AG04450 (cell line): ENCODE measurements around the gene ECEL1. TPM values are rescaled to one million over a fixed set of nuclear protein-coding genes. Genes with fewer than 3 reads are reported as not detected.

Experiments
- CTCF ChIA-PET: fragments of 300-600, 350-600 bp; formaldehyde crosslinking; extraction: SDS; loops from one replicate; lab custom pipeline; 2022; ENCODE audit warnings: antibody characterized with exemption, inconsistent platforms; lab: Charles Lee
- POLR2A ChIA-PET: fragments of 350-600 bp; formaldehyde crosslinking; extraction: SDS; loops from one replicate; lab custom pipeline; 2021; ENCODE audit warnings: antibody characterized with exemption, inconsistent platforms; lab: Yijun Ruan, JAX
- DNase-seq: peaks from one replicate; pipeline ENCODE4 v3.0.0-alpha.2; 2011; ENCODE audit warnings: low read depth, low spot score
- H3K27ac ChIP-seq: one replicate; pipeline ENCODE4 v1.5.1; 2012; ENCODE audit warnings: low read depth, low read length, control low read depth
- H3K27me3 ChIP-seq: one replicate; pipeline ENCODE4 v1.6.0; 2012; ENCODE audit warnings: low read length; ENCODE audit not compliant: control insufficient read depth, insufficient read depth
- H3K4me3 ChIP-seq: 2 replicates; pipeline ENCODE4 v1.5.1; 2011; ENCODE audit warnings: mild to moderate bottlenecking, low read depth, low read length, control low read depth
- H3K9me3 ChIP-seq: 2 replicates; pipeline ENCODE4 v1.5.1; 2012; ENCODE audit warnings: low read length; ENCODE audit not compliant: control insufficient read depth, insufficient read depth
- polyA minus RNA-seq: library from RNA; depleted of rRNA, polyadenylated mRNA; stranded (reverse); fragments of >200 nt; gene quantifications from 2 replicates; pipeline ENCODE4 v1.2.3, GENCODE V29; 2011; rRNA and poly(A)+ RNA removed
- polyA plus RNA-seq: library from polyadenylated mRNA; depleted of rRNA; stranded (reverse); fragments of >200 nt; gene quantifications from 2 replicates; pipeline ENCODE4 v1.2.3, GENCODE V29; 2011; rRNA removed
- TF ChIP-seq, protein P1 (sequence below): IDR thresholded peaks from 2 replicates; pipeline ENCODE4 v1.5.1; 2011; ENCODE audit warnings: low read depth, low read length, control low read depth, inconsistent platforms

The ECEL1 gene, protein sequence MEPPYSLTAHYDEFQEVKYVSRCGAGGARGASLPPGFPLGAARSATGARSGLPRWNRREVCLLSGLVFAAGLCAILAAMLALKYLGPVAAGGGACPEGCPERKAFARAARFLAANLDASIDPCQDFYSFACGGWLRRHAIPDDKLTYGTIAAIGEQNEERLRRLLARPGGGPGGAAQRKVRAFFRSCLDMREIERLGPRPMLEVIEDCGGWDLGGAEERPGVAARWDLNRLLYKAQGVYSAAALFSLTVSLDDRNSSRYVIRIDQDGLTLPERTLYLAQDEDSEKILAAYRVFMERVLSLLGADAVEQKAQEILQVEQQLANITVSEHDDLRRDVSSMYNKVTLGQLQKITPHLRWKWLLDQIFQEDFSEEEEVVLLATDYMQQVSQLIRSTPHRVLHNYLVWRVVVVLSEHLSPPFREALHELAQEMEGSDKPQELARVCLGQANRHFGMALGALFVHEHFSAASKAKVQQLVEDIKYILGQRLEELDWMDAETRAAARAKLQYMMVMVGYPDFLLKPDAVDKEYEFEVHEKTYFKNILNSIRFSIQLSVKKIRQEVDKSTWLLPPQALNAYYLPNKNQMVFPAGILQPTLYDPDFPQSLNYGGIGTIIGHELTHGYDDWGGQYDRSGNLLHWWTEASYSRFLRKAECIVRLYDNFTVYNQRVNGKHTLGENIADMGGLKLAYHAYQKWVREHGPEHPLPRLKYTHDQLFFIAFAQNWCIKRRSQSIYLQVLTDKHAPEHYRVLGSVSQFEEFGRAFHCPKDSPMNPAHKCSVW
- polyA plus RNA-seq (not detected in 2 replicates), polyA minus RNA-seq (not detected in 2 replicates)

DNA sequence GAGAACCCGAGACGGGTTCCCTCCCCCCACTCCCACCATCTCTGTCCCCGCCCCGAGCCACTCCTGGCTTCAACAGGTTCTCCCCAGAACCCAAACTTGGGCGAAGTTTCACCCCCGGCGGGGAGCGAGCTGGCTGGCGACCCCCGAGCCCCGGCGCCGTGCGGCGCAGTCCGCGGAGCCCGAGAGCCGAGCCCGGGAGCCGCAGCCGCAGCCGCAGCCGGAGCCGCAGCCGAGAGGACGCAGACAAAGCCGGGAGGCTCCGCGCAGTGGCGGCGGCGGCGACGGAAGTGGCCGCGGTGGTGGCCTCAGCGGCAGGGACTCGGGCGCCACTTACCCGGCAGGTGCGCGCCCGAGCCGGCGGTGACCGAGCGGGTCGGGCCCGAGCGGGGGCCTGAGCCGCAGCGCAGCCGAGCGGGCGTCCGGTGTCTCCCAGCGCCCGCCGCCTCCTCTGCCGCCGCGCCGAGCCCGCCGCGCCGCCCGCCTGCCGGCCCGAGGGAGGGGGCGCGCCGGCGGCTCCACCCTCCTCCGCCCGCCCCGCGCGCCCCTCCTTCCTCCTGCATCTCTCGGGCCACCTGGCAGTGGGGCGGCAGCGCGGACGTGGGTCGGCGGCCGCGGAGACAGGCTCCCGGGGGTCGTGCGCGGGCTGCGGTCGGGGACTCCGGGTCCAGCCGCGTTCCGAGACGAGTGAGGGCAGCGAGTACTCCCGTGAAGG lies at the start of gene ECEL1:
Gene ECEL1 (minus strand): TSS at position 450 of the 712 bp plus-strand sequence. CDS start 1,181 bp downstream, outside the sequence.
- H3K27me3 ChIP-seq = peaks cover 46% of the 10 kb centered on the region
- TF ChIP-seq, protein P1, sequence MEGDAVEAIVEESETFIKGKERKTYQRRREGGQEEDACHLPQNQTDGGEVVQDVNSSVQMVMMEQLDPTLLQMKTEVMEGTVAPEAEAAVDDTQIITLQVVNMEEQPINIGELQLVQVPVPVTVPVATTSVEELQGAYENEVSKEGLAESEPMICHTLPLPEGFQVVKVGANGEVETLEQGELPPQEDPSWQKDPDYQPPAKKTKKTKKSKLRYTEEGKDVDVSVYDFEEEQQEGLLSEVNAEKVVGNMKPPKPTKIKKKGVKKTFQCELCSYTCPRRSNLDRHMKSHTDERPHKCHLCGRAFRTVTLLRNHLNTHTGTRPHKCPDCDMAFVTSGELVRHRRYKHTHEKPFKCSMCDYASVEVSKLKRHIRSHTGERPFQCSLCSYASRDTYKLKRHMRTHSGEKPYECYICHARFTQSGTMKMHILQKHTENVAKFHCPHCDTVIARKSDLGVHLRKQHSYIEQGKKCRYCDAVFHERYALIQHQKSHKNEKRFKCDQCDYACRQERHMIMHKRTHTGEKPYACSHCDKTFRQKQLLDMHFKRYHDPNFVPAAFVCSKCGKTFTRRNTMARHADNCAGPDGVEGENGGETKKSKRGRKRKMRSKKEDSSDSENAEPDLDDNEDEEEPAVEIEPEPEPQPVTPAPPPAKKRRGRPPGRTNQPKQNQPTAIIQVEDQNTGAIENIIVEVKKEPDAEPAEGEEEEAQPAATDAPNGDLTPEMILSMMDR = no peak
- POLR2A ChIA-PET = no interaction called here
- CTCF ChIA-PET = no interaction called here
- H3K27ac ChIP-seq = no peak within 1 kb of the TSS
- no peak for DNase-seq
- H3K4me3 ChIP-seq = no peak within 1 kb of the TSS
- H3K9me3 ChIP-seq = no peaks in the 10 kb centered on the region; the same call in 1 of the 2 replicates

DNA sequence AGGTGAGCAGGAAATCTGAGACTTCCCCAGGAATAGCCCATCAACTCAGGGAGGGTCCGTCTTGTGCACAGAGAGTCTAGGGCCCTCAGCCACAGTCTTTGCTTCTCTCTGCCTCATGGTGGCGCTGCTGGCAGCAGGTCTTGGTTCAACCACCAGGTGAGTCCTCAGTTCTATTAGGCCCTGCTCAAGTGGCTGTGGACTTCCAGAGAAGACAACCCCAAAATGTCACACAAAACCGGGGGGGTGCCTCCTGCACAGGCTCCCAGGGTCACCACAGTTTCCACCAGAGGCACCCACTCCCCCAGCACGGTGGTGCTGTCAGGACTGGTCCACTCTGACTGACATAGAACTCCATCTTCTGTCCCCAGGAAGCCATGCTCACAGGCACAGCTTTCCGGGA lies 49.4 kb upstream of the ECEL1 start:
- TF ChIP-seq, protein P1 = peak; percentile 24
- CTCF ChIA-PET = interaction anchor here (1.6 kb wide), 1 partner anchor 15 kb away, joined by 3 read pairs; no protein-coding TSS in a partner anchor
- DNase-seq = no peak
- Histone ChIP-seq H3K27ac (no peak overlapping the region), H3K27me3 (peaks cover 13% of the 10 kb centered on the region), H3K4me3 (no peak overlapping the region), H3K9me3 (peaks cover 8% of the 10 kb centered on the region)
- POLR2A ChIA-PET = no interaction called here

- CTCF ChIA-PET = no interaction called here
These were observed 48.3 kb upstream of the ECEL1 start for GRCh38 chr2:232535761-232536530.

GRCh38 chr2:232534940-232535651 lies 47.5 kb upstream of the ECEL1 start:
- ChIA-PET POLR2A (no interaction called here), CTCF (no interaction called here)
- DNase-seq = no peak
- H3K4me3 ChIP-seq = no peak overlapping the region
- H3K9me3 ChIP-seq = peaks cover 8% of the 10 kb centered on the region
- no peak overlapping the region for H3K27ac ChIP-seq
- TF ChIP-seq, protein P1 = no peak
- peaks cover 11% of the 10 kb centered on the region for H3K27me3 ChIP-seq

More at GRCh38 chr2:232535761-232536530, 48.3 kb upstream of the ECEL1 start:
- TF ChIP-seq, protein P1 = no peak
- H3K9me3 ChIP-seq = peaks cover 8% of the 10 kb centered on the region
- H3K27me3 ChIP-seq = peaks cover 13% of the 10 kb centered on the region
- no peak for DNase-seq
- no peak overlapping the region for H3K27ac ChIP-seq
- H3K4me3 ChIP-seq = no peak overlapping the region
- POLR2A ChIA-PET = no interaction called here
